ENCODE results near the gene CASKIN1.
"Not testable (repeated sequence)": the region's sequence is repeated elsewhere in the genome, so short reads cannot be mapped to it uniquely, and the experiment has no call there.

- not testable (repeated sequence) for TF ChIP-seq CTCF (IDR thresholded peaks at IDR 0.05); POLR2A (IDR thresholded peaks at IDR 0.05); EP300 (IDR thresholded peaks at IDR 0.05; ENCODE audit: low read depth); POLR2AphosphoS5 (IDR thresholded peaks at IDR 0.05)
Measured at GRCh38 chr16:2240331-2240730, 43.9 kb upstream of the CASKIN1 start.
